GM21390 (cell line): ENCODE data around the gene RNF145.
A peak's percentile ranks its signal among the peaks of the same experiment; 100 is the strongest.
"Not testable (repeated sequence)": the region's sequence is repeated elsewhere in the genome, so short reads cannot be mapped to it uniquely, and the experiment has no call there.

Experiments used
- ATAC-seq: cut with Tn5 transposase; IDR thresholded peaks from one replicate; pipeline ENCODE4 v1.9.1; 2021; ENCODE audit not compliant: unreplicated experiment

Gene RNF145

DNA sequence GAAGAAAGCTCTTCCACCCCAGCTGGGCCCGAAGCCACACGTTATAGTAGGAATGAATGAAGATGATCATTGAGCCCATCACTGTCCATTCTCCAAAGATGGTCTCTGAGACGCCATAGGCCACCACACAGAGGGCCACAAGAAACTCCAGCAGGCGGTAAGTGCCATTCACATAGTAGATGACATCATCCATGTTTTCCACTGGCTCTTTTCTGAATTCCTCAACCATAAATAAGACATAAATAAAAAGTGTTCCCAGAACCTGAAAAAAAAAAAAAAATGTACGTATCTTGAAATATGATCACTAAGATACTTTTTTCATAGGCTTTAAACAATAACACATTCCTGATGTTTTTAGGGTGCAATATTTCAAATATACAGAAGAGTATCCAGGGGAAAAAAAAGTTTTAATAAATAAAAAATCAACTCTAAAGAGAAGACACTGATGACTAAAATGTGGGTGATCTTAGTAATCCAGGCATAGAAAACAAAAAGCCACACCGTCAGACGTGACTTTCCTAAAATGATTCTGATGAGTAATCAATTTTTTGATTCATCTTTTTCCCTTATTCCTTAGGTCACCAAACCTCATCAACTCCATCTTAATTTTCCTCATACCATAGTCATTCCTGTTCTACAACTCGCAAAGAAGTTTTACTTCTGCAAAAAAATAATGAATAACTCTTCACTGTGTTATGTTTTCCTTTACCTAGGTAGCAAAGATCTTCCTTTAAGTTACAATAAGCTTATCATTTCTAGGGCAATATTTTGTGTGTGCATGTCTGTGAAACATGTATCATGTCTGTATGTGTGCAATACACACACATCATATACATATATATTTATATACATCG is 47.8 kb downstream of the RNF145 start:
- no peak for ATAC-seq

DNA sequence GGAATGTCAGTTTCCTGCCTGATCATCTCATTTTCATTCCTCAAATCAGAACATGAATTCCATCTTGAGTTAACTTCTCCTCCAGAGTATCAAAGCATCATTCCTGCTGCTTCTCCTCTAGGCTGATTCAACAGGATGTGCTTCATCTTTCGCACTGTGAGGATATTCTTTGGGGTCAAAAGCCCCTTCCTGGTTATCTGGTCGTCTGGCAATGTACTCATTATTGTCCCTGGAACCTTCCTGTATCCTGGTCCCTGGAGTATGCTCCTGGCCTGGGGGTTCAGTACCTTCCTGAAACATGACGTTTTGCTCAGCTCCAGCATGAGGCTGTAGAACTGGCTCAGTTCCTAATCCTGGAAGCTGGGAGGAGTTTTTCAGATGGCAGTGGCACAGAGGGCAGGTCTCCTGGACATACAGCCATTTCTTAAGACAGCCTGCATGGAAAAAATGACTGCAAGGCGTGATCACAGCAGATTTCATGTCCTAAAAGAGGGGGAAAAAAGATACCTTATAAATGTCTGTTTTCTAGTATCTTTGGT is 50.7 kb downstream of the RNF145 start:
- ATAC-seq: not testable (repeated sequence)

DNA sequence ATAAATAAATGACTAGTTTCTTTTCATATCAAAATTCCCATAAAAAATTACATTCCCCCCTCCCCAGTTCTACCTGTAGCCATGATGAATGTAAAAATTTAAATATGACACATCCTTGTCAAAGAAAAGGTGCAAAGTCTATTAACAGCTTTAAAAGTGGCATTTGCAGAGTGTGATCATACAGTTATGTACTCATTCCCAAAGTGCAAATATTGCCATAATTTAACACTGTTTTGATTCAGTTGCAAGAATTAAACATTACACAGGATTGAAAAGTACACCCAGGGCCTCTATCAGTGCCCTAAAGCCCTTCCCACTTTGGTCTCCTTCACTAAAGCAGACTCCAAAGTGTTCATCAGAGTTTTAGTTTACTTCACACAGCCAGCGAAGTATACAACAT is 51.8 kb downstream of the RNF145 start:
- no peak for ATAC-seq

DNA sequence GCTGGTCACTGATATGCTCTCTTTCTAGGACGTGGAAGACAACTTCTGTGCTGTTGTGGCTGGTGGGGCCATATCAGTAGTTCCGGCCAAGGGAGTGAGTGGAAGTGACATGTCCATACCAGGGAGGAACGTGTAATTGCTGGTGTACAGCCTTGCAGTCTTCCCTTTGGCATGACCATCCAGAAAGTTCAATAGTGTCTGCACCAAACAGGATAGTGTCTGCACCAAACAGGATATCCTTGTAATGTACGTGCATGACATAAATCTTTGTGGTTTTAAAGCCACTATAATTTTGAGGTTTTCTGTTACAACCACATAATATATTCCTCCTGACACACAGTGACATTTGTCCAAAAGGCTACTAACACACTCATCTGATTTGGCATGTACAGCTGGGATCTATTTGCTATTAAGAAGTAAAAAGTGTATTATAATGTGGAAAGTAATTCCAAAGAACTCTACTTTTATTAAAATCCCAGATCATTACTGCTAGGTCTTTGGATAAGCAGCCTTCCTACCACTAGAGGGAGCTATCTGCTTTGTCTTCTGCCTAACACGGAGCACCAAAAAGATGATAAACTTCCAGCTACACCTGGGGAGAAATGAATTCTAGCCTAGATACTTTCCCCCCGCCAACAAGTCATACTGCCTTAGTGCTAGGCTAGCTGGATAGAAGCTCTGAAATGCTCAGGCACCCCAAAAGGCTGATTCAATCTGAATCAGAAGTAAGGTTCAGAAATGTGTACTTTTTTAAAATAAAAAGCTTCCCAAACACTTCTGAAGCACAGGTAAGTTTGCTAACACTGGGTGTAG is 52.7 kb downstream of the RNF145 start:
- ATAC-seq: peak; percentile 68

DNA sequence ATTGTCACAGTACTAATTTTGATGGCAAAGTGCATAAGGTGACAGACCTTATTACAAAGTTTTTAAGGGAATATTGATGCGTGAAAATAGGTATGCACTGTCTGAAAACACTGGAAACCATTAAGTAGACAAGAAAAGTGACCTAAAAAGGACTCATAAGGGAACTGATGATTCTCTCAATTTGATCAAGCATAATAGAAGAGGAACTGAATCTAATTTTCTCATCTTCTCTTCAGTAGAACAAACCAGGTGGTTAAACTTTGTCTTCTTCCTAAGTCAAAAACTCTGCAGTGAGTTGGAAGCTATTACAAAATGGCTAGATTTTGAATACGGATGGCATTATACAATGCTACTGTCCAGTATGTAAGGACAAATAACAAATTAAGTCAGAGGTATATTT is 53.4 kb downstream of the RNF145 start:
- no peak for ATAC-seq

DNA sequence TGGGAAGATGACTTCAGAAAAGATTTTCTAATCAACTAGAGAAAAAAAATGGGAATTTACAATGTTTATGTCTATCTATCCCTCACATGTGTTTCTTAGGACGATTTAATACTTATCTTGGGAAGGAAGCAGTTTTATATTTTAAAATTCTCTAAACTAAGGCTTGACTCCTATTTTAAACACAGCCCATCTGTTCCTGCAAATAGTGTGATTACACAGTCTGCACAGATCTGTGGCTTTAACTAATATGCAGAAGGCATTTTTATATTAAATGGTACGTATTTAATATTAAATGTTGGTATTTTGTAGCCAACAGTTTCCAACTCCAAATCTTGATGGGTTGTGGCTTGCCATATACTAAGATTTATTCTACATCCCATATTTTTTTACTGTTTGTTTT is 56.5 kb downstream of the RNF145 start:
- ATAC-seq: no peak

DNA sequence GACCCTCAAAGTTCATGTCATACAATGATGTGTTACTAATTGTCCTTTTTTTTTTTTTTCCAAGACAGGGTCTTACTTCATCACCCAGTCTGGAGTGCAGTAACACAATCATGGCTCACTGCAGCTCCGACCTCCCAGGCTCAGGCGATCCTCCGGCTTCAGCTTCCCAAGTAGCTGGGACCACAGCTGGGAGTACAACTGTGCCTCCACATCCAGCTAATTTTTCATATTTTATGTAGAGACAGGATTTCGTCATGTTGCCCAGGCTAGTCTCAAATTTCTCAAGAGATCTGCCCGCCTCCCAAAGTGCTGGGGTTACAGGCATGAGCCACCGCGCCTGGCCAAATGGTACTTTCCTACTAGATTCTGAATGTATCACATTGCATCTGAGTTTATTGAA is 60.3 kb downstream of the RNF145 start:
- ATAC-seq: no peak

DNA sequence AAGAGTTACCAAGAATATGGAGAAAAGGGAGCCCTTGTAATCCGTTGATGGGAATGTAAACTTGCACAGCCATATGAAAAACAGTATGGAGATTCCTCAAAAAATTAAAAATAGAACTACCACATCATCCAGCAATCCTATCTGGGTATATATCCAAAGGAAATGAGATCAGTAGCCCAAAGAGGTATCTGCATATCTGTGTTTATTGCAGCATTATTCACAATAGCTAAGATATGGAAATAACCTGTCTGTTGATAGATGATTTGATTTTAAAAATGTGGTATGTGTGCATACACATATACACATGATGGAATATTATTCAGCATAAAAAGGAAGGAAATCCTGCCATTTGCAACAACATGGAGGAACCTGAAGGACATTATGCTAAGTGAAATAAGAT is 61.4 kb downstream of the RNF145 start:
- ATAC-seq: no peak

DNA sequence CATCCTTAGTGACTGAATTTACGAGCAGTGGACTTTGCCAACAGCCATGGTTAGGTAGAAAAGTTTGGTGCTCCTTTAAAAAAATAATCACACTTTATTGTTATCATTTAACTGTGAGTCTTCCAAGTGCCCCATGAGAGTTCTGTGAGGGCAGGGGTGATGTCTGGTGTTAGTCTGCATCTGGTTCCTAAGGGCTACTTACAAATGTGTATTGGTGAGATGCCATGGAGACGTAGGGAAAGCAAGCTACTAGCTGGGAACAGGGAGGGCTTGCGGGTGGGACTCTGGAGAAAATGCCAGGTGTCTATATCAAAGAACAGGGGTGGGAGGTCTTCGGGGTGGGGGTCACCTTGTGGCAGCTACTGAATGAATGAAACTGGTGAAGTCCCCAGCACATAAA is 62.5 kb downstream of the RNF145 start:
- ATAC-seq: no peak

DNA sequence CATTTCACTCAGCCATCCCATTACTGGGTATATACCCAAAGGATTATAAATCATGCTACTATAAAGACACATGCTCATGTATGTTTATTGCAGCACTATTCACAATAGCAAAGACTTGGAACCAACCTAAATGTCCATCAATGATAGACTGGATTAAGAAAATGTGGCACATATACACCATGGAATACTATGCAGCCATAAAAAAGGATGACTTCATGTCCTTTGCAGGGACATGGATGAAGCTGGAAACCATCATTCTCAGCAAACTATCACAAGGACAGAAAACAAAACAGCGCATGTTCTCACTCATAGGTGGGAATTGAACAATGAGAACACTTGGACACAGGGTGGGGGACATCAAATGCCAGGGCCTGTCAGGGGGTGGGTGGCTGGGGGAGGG is 64.2 kb downstream of the RNF145 start:
- ATAC-seq: not testable (repeated sequence)

DNA sequence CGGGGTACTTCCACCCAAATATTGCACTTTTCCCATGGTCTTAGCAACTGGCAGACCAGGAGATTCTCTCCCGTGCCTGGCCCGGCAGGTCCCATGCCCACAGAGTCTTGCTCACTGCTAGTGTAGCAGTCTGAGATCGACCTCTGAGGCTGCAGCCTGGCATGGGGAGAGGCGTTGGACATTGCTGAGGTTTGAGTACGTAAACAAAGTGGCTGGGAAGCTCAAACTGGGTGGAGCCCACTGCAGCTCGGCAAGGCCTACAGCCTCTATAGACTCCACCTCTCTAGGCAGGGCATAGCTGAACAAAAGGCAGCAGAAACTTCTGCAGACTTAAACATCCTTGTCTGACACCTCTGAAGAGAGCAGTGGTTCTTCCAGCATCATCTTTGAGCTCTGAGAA is 69.6 kb downstream of the RNF145 start:
- ATAC-seq: no peak

DNA sequence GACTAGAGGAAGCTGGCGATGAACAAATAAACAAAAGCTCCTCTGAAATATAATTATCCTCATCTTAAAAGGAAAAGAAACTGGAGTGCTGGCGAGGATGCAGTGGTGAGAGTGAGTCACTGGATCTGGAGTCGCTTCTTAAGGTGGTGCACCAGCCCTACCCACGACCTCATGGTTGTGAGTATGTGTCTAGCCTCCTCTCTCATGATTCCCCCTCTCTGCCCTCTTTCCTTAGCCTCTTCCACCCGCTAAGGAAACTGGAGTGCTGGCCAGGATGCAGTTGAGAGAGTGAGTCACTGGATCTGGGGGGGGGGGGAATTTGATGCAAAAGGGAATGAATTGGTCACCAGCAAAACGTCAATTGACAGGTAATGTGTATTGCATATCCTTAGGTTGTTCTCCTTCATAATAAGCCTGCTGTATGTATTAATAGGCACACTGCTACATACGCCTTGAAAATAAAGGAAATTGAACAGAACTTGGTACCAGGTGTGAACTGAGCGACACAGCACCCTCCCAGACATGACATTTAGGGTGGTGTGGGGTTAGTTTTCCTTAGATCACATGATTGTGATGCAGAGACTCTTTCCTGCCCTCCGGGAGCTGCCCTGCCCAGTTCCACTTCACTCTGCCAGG is 73.3 kb downstream of the RNF145 start:
- no peak for ATAC-seq

DNA sequence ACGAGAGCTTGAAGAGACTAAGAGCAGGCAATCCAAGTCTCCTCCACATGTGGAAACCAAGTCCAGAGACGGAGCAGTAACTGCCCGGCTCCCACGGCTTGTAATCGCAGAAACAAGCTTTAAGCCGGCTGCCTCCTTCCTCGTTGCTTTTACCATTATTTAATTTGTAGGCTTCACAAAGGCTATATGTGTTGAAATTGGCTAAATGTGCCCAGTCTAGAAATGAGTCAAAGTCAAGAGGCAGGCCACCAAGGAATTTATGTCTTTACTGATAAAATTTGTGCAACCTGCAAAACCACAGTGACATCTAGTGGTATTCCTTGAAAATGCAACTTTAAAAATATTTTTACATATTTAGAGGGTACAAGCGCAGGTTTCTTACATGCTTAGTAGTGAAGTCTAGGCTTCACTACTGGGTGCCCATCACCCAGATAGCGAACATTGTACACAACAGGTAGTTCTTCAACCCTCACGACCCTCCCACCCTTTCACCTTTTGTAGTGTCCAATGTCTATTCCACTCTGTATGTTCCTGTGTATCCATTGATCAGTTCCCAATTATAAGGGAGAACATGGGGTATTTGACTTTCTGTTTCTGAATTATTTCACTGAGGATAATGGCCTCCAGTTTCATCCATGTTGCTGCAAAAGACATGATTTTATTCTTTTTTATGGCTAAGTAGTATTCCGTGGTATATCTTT is 76.2 kb downstream of the RNF145 start:
- ATAC-seq: peak; percentile 74

DNA sequence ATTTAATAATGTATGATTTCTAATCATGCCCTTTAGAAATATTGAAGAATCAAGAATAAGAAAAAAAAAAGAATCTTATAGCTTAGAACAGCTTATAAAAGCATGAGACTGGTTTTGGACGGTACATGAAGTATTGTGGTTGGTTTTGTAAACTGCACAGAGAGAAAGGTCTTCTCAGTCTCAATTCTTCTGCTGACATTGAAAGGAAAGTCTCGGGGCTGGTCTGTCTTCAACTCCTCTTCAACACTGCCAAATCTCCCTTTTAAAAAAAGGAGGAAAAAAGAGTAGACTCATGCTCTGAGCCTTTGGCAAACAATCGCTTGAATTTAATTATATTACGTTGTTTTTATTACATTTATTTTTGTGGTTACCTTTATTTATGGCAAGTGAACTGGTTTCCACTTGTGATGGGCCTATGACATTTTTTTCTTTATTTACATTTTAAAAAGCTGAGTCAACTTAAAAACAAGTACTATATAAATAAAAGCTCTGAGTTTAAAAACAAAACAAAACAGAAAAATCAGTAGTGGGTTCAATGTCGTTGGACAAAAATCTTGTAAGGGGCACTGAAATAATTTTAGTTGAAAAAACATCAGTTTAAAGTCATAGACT is 76.8 kb downstream of the RNF145 start:
- no peak for ATAC-seq

DNA sequence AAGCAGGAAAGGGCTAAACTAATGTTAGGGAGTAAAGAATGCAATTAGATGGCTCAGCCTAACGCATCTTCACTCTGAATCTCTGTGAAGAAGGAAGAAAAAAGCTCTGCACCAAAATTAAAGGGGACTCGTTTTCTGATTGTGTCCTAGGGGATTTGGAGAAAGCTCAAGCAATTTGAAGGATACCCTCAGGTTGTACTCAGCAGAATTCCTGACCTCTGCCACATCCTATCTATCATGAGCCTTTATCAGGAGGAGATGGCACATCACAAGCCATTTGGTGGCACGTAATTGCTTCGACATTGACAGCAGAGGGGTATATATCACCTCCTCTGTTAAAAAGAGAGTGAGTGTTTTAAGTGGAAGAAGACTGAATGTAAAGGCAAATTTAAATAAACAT is 77.4 kb downstream of the RNF145 start:
- ATAC-seq: no peak

DNA sequence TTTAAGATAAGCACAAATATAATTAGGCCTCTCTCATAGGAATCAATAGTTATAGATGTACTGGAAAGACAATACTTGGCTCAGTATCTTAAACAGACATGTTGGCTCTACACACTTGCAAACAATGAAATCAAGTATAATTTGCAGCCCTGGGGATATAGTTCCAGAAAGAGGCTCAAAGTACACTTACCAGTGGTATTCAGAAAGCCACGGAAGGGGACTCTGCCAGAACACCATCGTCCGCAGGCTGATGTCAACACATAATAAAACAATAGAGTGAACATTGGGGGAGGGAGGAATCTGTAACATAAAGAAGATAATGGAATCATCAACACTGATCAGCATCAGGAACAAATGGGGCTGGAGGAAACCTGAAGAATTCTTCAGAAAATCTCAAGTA is 78.5 kb downstream of the RNF145 start:
- ATAC-seq: no peak

DNA sequence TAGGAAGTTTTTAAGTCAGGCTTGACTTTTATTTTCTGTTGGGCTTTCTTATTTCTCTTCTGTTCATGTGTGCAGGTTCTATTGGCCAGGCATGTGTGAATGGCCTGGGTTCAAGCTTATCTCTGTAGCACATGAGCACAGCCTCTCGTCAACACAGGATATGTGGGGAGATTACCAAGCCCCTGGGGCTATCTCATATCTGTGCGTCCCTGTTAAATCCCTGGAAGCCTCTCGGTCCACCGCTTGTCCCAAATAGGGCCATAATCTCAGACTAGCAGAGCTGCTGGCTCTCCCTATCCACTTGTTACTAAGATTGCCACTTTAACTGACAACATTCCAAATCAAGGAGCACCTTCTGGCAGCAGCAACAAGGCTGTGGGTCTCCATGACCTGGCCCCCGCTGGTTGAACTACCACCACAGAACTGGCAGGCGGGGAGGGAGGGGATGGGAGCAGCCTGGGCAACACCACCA is 81.2 kb downstream of the RNF145 start:
- no peak for ATAC-seq

DNA sequence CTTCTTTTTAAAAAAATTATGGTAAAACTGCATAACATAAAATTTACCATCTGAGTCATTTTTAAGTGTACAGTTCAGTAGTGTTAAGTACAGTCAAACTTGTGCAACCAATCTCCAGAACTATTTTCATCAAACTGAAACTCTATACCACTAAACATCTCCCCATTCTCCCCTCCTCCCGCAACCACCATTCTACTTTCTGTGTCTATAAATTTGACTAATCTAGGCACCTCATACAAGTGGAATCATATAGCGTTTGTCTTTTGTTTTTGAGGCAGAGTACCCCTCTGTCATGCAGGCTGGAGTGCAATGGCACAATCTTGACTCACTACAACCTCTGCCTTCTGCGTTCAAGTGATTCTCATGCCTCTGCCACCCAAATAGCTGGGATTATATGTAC is 85.7 kb downstream of the RNF145 start:
- ATAC-seq: peak; percentile 54

DNA sequence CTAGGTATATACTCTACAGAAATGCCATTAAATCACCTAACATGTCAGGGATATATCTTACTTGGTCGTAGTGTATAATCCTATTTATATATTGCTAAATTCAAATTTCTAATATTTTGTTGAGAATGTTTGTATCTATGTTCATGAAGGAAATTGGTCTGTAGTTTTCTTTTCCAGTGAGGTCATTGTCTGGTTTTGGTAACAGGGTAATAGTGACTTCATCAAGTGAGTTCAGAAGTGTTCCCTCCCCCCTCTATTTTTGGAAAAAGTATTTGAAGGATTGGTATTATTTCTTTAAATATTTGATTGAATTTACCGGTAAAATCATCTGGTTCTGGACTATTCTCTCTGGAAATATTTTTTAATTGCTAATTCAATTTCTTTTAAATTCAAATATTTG is 86.2 kb downstream of the RNF145 start:
- no peak for ATAC-seq

DNA sequence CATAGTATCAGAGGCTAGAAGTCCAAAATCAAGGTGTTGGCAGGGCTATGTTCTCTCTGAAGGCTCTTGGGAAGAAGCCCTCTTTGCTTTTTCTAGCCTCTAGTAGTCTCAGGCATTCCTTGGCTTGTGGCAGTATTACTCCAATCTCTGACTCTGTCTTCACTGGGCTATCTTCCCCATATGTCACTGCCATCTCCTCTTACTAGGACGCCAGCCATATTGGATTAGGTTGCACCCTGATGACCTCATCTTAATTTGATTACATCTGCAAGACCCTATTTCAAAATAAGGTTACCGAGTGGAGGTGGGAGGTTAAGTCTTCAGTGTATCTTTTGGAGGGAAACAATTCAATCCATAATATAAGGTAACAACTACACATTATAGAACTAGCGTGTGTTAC is 88.3 kb downstream of the RNF145 start:
- ATAC-seq: no peak
